Muscle of arm (tissue), 14 donors: ENCODE measurements around the gene SELENOO. TPM values are rescaled to one million over a fixed set of nuclear protein-coding genes. Genes with fewer than 3 reads are reported as not detected.
A peak's percentile ranks its signal among the peaks of the same experiment; 100 is the strongest.
"Not testable (repeated sequence)": the region's sequence is repeated elsewhere in the genome, so short reads cannot be mapped to it uniquely, and the experiment has no call there.

Source experiments
- DNase-seq: peaks from one replicate; pipeline ENCODE4 v3.0.0-alpha.2; 2013
- long read RNA-seq, 11 donors: transcript quantifications; one replicate each; lab custom pipeline, GENCODE V29; 2026
- polyA plus RNA-seq, 12 donors: library from polyadenylated mRNA; unstranded; fragments of 120-200 nt; gene quantifications; one replicate each; pipeline ENCODE4 v1.2.1, GENCODE V29; 2013; ENCODE audit not compliant: insufficient read length in 12 of 12

The SELENOO gene
- 10 to 100 TPM in 7 of 12 donors, 1 to 10 TPM in 4, not detected in 1; 7.9 to 18.4 (median 10.6) TPM for polyA plus RNA-seq
- long read RNA-seq, donor 1, partial matches to known transcripts, result 14 of 17 reads
- long read RNA-seq, donor 1, other reads (novel, unspliced or antisense), result 0 of 17 reads
- long read RNA-seq, donor 2, partial matches to known transcripts, result 0 of 2 reads
- long read RNA-seq, donor 2, other reads (novel, unspliced or antisense), result 0 of 2 reads
- long read RNA-seq, donor 3, partial matches to known transcripts, result 18 of 66 reads
- long read RNA-seq, donor 3, other reads (novel, unspliced or antisense), result 47 of 66 reads
- long read RNA-seq, donor 4, partial matches to known transcripts, result 64 of 70 reads
- long read RNA-seq, donor 4, other reads (novel, unspliced or antisense), result 6 of 70 reads
- long read RNA-seq, donor 5, partial matches to known transcripts, result 44 of 63 reads
- long read RNA-seq, donor 5, other reads (novel, unspliced or antisense), result 17 of 63 reads
- long read RNA-seq, donor 6, partial matches to known transcripts, result 0 of 1 reads
- long read RNA-seq, donor 6, other reads (novel, unspliced or antisense), result 0 of 1 reads
- long read RNA-seq, donor 7, result 0 reads
- long read RNA-seq, donor 8, partial matches to known transcripts, result 6 of 12 reads
- long read RNA-seq, donor 8, other reads (novel, unspliced or antisense), result 5 of 12 reads
- long read RNA-seq, donor 9, partial matches to known transcripts, result 0 of 1 reads
- long read RNA-seq, donor 9, other reads (novel, unspliced or antisense), result 0 of 1 reads
- long read RNA-seq, donor 10, result 0 reads
- long read RNA-seq, donor 11, partial matches to known transcripts, result 24 of 25 reads
- long read RNA-seq, donor 11, other reads (novel, unspliced or antisense), result 0 of 25 reads

DNA sequence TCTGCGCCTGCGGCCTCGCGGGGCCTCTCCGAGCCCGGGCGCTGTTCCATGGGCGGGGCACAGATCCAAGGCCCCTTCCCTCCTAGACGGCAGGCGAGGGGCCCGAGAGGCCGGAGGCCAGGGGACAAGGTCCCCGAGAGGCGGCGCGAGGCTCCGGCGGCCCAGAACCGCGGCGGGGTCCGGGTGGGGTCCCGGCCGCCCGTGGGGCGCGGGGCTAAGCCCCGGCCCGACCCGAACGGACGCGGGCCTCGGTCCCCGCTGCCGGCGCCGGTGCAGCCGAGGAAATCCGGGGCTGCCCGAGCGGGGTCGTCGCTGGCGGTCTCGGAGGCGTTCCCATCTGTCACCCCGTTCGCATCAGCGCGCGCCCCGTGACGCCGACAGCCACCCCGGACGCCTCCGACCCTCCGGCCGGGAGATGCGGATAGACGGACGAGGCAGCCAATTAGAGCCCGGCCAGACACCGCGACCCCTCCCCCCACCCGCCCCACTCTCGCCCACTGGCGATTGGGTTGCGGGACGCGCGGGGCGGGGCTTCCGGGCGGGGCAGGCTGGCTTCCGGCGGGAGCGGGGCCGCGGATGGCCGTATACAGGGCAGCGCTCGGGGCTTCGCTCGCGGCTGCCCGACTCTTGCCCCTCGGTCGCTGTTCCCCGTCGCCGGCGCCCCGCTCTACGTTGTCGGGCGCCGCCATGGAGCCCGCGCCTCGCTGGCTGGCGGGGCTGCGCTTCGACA is at the start of gene SELENOO:
Gene SELENOO (plus strand): TSS at position 551 of the 730 bp plus-strand sequence. CDS start 26 bp downstream, at position 577.
- DNase-seq, result peak; percentile 94

DNA sequence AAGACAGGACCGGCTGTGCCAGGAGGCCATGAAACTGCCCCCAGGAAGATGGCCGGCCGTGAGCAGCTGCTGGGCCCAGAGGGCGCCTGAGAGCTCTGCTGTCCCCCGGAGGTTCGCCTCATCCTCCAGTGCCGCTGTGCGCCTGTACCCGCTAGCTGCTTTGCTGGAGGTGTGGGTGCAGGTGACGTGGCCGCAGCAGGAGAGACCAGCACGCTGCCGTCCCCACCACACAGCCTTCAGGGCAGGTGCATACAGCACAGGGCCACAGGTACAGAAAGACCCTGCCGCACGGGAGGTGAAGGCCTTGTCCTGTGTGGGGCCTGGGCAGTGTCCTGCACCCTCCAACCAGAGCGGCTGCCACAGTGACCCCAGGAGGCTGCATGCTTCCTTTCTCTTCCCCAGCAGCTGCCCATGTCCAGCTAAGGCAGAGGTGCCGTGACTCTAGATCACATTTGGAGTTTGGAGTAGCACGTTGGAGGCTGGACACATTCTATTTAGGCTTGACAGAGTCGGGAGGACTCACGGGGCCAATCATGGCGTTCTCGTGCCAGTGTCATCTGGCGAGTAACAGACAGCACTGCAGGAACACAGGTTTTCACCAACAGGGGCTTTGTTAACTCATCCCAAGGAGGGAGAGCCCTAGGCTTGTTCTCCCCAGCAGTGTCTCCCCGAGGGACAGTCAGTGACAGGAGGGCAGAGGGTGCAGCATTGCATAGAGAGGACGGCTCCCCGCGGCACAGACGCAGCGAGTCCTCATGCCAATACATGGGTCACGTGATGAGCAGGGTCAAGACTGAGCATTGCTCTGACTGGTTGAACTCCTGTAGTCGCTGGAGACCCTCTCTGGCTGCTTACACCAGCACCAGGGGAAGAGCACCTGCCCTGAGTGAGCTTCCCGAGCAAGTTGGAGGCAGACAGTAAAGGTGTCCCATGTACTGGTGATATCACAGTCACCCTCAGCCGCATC is 49.0 kb upstream of the SELENOO start:
- no peak for DNase-seq

DNA sequence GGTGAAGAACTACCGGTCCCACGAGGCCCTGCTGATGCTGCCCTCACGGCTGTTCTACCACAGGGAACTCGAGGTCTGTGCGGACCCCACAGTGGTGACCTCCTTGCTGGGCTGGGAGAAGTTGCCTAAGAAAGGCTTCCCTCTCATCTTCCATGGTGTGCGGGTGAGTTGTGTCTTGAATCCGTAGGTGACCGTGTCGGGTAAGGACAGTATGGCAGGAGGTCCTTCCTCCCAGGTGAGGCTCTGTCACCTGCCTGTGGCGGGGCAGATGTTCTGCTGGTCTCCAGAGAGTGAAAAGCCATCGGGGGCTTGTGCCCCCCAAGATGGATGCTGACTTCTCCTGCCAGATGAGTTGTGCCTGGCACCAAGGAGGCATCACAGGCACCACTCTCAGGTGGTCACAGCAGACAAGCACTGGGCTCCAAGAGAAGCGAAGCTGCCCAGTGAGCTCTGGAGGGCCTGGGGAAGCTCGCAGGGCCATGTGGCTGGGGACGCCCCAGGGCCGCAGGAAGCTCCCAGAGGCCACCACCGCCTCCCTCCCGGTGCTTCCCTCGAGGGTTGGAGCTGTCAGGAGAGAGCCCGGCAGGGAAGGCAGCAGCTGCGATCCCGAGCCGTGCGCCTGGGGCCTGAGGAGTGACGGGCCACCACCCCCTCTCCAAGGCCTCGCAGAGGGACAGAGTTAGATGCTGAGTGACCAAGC is 47.6 kb upstream of the SELENOO start:
- DNase-seq, result no peak

GRCh38 chr22:50153756-50154140 is 47.1 kb upstream of the SELENOO start:
- DNase-seq, result no peak

- DNase-seq, result no peak
Observed at GRCh38 chr22:50157709-50158375, 43.0 kb upstream of the SELENOO start.

DNA sequence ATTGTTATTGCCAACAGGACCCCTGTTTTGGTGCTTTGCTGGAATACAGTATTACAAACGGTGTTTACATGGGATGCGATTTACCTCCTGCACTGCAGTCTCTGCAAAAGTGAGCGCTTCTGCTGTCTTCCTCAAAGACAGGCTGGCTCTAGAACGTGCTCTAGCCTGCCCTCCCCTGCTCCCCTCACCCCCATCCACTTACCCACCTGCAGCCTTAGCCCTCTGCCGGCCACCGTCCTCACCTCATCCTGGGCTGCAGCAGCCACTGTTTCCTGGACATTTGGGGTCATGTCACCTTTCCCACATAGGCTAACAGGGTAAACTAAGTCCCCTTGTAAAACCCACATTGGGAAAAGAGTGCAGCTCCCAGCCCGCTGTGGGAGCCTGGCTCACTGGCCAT is 39.9 kb upstream of the SELENOO start:
- DNase-seq, result no peak

- DNase-seq, result no peak
Observed at GRCh38 chr22:50161508-50162390, 39.1 kb upstream of the SELENOO start.

GRCh38 chr22:50162391-50162956 is 38.3 kb upstream of the SELENOO start:
- no peak for DNase-seq

- DNase-seq, result no peak
Observed at GRCh38 chr22:50165436-50166123, 35.2 kb upstream of the SELENOO start.

- DNase-seq, result no peak
Observed at GRCh38 chr22:50167689-50168489, 32.9 kb upstream of the SELENOO start.

GRCh38 chr22:50168490-50169180 is 32.2 kb upstream of the SELENOO start:
- DNase-seq, result not testable (repeated sequence)

GRCh38 chr22:50169181-50169759 is 31.5 kb upstream of the SELENOO start:
- DNase-seq, result no peak

GRCh38 chr22:50169774-50170341 is 31.0 kb upstream of the SELENOO start:
- no peak for DNase-seq

GRCh38 chr22:50170453-50171318 is 30.1 kb upstream of the SELENOO start, which contains the start of gene PANX2:
PANX2 (plus strand) TSS chr22:50170731; CDS start chr22:50170731, 0 bp downstream.
- no peak for DNase-seq
